GM18861 (cell line): ENCODE measurements around the gene PRELID1.
A peak's percentile ranks its signal among the peaks of the same experiment; 100 is the strongest.
"Not testable (repeated sequence)": the region's sequence is repeated elsewhere in the genome, so short reads cannot be mapped to it uniquely, and the experiment has no call there.

Experiments used
- ATAC-seq: cut with Tn5 transposase; IDR thresholded peaks from one replicate; pipeline ENCODE4 v1.9.1; 2021; ENCODE audit not compliant: unreplicated experiment

Gene PRELID1

GRCh38 chr5:177299697-177300096 lies 3.9 kb upstream of the PRELID1 start:
- no peak for ATAC-seq

DNA sequence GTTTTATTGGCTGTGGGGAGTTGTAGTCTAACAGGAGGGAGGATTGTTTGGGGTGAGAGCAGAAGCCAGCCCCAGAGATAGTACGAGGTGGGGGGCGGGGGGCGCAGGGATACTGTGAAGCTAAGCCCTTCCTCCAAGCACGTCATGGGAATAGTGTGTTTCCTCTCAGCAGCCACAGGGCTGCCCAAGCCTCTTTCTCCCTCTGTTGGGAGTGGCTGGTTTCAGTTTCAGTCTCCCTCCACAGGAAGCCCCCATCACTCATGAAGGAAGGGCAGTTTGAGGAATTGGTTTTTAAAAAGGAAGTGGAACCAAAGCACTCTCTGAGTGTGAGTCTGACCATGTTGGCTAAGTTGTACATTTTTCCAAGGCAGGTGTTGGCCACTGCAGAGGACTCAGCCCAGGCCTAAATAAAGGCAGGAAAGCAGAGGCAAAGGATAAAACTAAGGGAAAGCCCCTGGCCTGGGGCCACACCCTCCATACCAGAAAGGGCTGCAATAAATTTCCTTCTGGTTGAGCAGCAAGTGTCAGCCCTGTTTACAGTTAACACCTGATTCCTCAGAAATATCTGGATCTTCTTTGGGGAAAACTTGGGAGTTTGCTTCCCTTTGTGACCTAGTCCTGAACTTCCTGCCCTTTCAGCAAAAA lies 3.2 kb upstream of the PRELID1 start:
- peak; percentile 36 for ATAC-seq

DNA sequence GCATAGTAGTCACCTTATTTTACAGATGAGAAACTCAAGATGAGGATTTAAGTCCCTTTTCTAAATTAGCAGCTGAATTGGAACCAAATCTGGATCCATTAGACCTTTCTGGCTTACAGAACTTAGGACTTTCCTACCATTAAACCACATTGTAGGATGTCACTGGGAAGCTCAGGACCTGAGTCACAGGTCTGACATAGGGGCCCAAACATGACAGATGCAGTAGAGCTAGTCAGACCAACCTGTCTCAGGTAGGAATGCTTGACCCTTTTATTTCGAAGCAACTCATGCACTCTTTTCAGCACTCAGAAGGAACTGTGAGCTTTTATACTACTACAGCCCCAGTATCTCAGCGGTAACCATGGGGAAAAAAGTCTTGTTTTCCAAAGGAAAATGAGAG lies 2.6 kb upstream of the PRELID1 start:
- no peak for ATAC-seq

- no peak for ATAC-seq
Observed at GRCh38 chr5:177301503-177302165, 2.0 kb upstream of the PRELID1 start.

GRCh38 chr5:177302354-177303110 lies 1.1 kb upstream of the PRELID1 start:
- ATAC-seq = no peak

GRCh38 chr5:177303925-177304391 lies 359 bp downstream of the PRELID1 start:
- no peak for ATAC-seq

DNA sequence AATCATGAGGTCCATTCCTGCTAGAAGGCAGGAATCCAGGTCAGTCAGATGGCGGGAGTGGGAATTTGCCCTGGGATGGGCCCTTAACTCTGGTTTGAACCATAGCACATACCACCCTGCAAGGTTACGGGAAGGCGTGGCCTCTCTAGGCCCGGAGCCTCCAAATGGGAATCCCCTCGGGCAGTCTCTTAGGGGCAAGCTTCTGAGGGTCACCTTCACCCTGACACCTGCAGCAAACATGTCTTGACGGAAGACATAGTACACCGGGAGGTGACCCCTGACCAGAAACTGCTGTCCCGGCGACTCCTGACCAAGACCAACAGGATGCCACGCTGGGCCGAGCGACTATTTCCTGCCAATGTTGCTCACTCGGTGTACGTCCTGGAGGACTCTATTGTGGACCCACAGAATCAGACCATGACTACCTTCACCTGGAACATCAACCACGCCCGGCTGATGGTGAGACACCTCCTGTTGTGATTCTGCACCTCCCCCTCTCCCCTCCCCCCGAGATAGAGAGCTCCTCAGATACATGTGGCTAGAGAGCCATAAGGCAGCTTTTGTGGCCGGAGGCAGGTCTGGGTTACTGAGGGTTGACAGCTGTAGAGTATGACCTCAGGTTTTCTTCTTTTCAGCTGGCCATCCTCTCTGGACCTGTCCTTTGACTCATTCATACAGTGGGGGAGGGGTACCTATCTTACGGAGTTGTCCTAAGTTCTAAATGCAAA lies 957 bp downstream of the PRELID1 start:
- no peak for ATAC-seq

DNA sequence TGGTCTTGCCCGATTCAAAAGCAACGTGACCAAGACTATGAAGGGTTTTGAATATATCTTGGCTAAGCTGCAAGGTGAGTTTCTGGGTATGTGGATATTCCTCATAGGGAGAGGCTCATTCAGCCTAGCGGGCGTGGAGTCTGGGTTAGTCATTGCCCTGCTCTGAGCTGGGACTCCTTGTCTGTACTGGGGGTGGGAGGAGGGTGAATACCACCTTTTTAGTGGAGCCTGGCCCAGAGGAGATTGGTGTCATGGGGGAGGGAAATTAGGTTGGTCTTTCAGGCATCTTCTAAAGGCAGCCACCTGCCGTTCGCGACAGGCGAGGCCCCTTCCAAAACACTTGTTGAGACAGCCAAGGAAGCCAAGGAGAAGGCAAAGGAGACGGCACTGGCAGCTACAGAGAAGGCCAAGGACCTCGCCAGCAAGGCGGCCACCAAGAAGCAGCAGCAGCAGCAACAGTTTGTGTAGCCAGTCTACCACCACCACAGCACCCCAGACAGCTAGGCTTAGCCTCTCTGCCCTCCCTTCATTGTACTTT lies 2.6 kb downstream of the PRELID1 start:
- not testable (repeated sequence) for ATAC-seq

- ATAC-seq = no peak
Observed at GRCh38 chr5:177306674-177307543, 3.3 kb downstream of the PRELID1 start.

GRCh38 chr5:177307544-177308363 lies 4.2 kb downstream of the PRELID1 start:
- ATAC-seq = no peak

- ATAC-seq = no peak
Observed at GRCh38 chr5:177308740-177309139, 5.1 kb downstream of the PRELID1 start.

DNA sequence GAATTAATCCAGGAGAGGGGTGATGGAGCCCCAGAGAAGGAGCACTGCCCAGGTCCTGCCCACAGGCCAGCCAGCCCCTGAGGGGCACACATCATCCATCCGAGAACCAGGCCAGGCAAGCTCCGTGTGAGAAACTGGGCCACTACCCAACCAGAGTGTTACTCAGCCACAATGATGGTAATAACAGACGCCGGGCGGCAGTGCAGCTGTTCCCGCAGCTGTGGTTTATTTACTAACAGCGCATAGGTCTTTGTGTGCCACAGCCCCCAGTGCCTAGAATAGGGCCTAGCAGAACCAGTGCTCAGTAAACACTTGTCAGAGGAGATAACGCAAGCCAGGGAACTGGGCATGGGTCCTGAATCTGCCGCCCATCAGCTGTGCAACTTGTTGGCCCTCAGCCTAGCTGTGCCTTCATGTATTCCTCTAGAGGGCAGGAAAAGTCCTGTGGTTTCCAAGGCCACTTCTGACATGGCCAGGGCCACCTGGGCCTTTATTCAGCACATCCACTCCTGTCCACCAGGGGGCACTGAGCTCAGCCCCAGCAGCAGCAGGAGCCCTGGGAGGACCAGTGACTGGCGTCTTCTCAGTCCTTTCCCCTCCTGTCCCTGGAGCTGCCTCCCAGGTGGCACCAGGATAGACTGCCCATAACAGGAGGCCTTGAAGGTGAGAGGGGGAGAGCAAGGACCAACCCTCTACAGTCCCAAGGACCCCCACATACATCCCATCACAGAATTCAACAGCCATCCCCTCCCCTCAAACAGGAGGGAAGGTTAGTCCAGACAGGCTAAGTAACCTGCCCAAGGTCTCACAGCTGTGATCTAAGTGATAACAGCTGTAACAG lies 6.0 kb downstream of the PRELID1 start:
- ATAC-seq = no peak

DNA sequence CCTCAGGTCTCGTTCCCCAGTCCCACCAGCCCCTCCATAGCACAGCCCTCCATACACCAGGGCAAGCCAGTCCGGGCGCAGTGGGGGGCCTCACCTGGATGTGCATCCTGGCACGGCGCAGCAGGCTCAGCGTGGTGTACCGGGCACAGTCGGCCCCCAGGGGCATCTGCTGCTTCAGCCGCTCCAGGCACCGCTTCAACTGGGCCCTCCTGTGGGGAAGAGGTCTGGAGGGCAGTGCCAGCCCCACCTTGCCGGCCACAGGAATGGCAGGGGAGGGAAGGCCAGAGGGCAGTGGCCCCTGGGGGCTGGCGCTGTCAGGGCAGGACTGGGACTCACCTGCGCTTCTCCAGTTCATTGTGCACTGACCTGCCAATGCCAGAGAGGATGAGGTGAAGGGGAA lies 6.7 kb downstream of the PRELID1 start:
- no peak for ATAC-seq

- no peak for ATAC-seq
Observed at GRCh38 chr5:177310757-177311391, 7.3 kb downstream of the PRELID1 start.

DNA sequence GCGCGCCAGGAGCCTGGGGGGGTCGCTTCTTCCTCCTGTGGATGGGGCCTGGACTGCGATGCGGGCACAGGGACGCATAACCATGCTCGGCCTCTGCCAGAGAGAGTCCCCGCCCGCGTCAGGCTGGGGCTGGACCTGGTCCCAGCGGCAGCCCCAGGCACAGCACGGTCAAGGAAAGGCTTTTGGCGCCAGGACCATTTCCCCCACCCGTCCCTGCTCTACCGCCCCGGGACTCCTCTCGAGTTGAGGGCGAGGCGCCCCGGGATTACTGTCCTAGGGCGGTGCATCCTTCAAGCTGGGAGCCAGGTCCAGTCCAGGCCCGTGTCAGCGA lies 7.8 kb downstream of the PRELID1 start:
- ATAC-seq = no peak

DNA sequence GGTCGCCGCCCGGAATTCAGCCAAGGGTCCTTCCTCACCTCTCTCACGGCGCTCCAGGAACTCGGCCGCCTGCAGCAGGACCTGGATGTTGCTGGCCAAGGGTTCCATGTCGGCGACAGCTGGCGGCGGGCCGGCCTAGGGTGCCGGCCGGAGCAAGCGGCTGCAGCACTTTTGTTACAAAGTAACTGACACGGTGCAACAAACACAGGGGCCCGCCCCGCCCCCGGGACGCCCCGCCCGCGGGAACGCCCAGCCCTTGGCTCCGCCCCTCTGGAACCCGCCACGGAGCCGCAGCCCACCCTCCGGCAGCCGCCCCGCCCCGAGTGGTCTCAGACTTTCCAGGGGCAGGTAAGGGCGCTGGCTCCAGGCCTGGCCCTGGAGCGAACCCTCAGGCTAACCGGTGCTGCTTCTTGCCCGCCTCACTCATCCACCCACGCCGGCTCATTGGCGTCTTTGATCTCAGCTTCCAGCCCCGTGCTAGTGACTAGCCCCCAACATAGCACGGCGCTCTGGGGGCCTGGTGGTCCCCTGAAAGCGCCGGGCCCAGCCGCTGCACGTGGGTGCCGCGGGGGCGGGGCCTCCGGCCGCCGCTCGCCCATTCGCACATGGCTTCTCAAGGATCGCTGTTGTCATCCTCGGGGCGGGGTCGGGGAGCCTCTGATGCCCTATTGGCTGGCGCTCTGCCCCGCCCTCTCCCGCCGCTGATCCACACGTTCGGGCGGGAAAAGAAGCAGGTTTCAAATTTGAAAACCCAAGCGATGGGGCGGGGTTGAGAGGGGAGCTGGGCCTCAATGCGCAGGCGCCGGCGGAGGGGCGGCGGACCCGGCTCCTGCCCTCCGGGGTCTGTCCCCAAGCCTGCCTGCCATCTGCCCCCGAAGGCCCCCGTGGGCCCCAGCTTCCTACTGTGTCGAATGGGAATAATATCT lies 8.4 kb downstream of the PRELID1 start, which contains the start of gene MXD3:
TSS of gene MXD3 (minus strand) at position 176 of the 926 bp plus-strand sequence. CDS start at position 108, 68 bp downstream.
- ATAC-seq = peak; percentile 52
